ENCODE data around the gene H3-3A. TPM values are rescaled to one million over a fixed set of nuclear protein-coding genes. Genes with fewer than 3 reads are reported as not detected.

H3-3A gene
- 100 to 1,000 TPM; 319 to 384 (median 350) TPM for total RNA-seq

- Histone ChIP-seq H3K9me3 (peaks cover 0 to 2% (median 0%) of the 10 kb centered on the region in 4 donors), H3K27me3 (no peaks in the 10 kb centered on the region), H3K4me1 (peaks cover 32 to 54% (median 49%) of the 10 kb centered on the region in 4 donors), H3K27ac (replicated peaks in 1 of 4) (peak within 1 kb of the TSS; percentile 98 to 100 (median 99)), H3K4me3 (peak within 1 kb of the TSS; percentile 84 to 91 (median 88)), H3K36me3 (peaks cover 0 to 43% (median 19%) of the 10 kb centered on the region in 4 donors)
- peak; percentile 100 for DNase-seq (ENCODE audit: extremely low spot score)
- WGBS: under 1% methylated on average over 34 of the region's 78 CpGs
- intact Hi-C loops (cut with DNase I): loop anchor here (5.0 kb wide), 1 partner anchor 65 kb away; the partner anchor contains the start of gene SDE2
- peak; percentile 88 for TF ChIP-seq POLR2A (IDR thresholded peaks at IDR 0.05; ENCODE audit: low read depth)
- peak in 2 of 3 experiments; percentile 13 to 17 for TF ChIP-seq CTCF (IDR thresholded peaks at IDR 0.05)
- TF ChIP-seq POLR2AphosphoS5 (IDR thresholded peaks at IDR 0.05): peak; percentile 97 to 99
- TF ChIP-seq EP300 (IDR thresholded peaks at IDR 0.05): no peak
These were observed at the start of gene H3-3A for GRCh38 chr1:226062558-226063223. Gene H3-3A, plus strand, starts transcription at chr1:226062716. Its CDS starts 1,636 bp downstream, at chr1:226064352.

GRCh38 chr1:226017070-226017469 lies 45.4 kb upstream of the H3-3A start:
- Histone ChIP-seq H3K36me3 (no peaks in the 10 kb centered on the region), H3K9me3 (no peaks in the 10 kb centered on the region), H3K4me3 (no peak overlapping the region), H3K4me1 (no peaks in the 10 kb centered on the region), H3K27me3 (no peaks in the 10 kb centered on the region), H3K27ac (replicated peaks in 1 of 4) (no peak overlapping the region)
- intact Hi-C loops (cut with DNase I): no loop called here
- no peak for DNase-seq (ENCODE audit: extremely low spot score)
- TF ChIP-seq CTCF (IDR thresholded peaks at IDR 0.05): no peak
- no peak for TF ChIP-seq POLR2AphosphoS5 (IDR thresholded peaks at IDR 0.05)
- TF ChIP-seq POLR2A (IDR thresholded peaks at IDR 0.05; ENCODE audit: low read depth): no peak
- no peak for TF ChIP-seq EP300 (IDR thresholded peaks at IDR 0.05)
- WGBS: 72% methylated on average over 6 of the region's 6 CpGs

- H3K27me3 ChIP-seq: no peaks in the 10 kb centered on the region
- TF ChIP-seq EP300 (IDR thresholded peaks at IDR 0.05): no peak
- no peak for TF ChIP-seq POLR2AphosphoS5 (IDR thresholded peaks at IDR 0.05)
- TF ChIP-seq CTCF (IDR thresholded peaks at IDR 0.05): no peak
- no peak for TF ChIP-seq POLR2A (IDR thresholded peaks at IDR 0.05; ENCODE audit: low read depth)
- no peak overlapping the region for H3K4me3 ChIP-seq
- H3K4me1 ChIP-seq: no peaks in the 10 kb centered on the region
- no peaks in the 10 kb centered on the region for H3K36me3 ChIP-seq
- no peak for DNase-seq (ENCODE audit: extremely low spot score)
- H3K9me3 ChIP-seq: no peaks in the 10 kb centered on the region
- 100% methylated on average over 1 of the region's 1 CpG for WGBS
- intact Hi-C loops (cut with DNase I): no loop called here
- no peak overlapping the region for H3K27ac ChIP-seq (replicated peaks in 1 of 4)
These were observed 42.9 kb upstream of the H3-3A start for GRCh38 chr1:226019572-226019971.

GRCh38 chr1:226021401-226021800 lies 41.1 kb upstream of the H3-3A start:
- intact Hi-C loops (cut with DNase I): no loop called here
- no peak for DNase-seq (ENCODE audit: extremely low spot score)
- no peak overlapping the region for H3K27ac ChIP-seq (replicated peaks in 1 of 4)
- H3K36me3 ChIP-seq: no peaks in the 10 kb centered on the region
- H3K9me3 ChIP-seq: no peaks in the 10 kb centered on the region
- no peaks in the 10 kb centered on the region for H3K4me1 ChIP-seq
- H3K4me3 ChIP-seq: no peak overlapping the region
- no peak for TF ChIP-seq POLR2AphosphoS5 (IDR thresholded peaks at IDR 0.05)
- TF ChIP-seq EP300 (IDR thresholded peaks at IDR 0.05): no peak
- no peak for TF ChIP-seq POLR2A (IDR thresholded peaks at IDR 0.05; ENCODE audit: low read depth)
- no peak for TF ChIP-seq CTCF (IDR thresholded peaks at IDR 0.05)
- no peaks in the 10 kb centered on the region for H3K27me3 ChIP-seq
- WGBS: 63% methylated on average over 3 of the region's 3 CpGs

Data from esophagus muscularis mucosa (tissue), 4 donors.